Right renal cortex interstitium (tissue), 3 donors: Measurements from ENCODE around the gene NFATC3. TPM values are rescaled to one million over a fixed set of nuclear protein-coding genes. Genes with fewer than 3 reads are reported as not detected.

Experiments
- DNase-seq, 3 donors: peaks; one replicate each; pipeline ENCODE4 v3.0.0-alpha.2; 2013; ENCODE audit warnings: low read depth in 3 of 3, low spot score in 2 of 3
- polyA plus RNA-seq, 3 donors: library from polyadenylated mRNA; unstranded; fragments of 120-200 nt; gene quantifications; one replicate each; pipeline ENCODE4 v1.2.1, GENCODE V29; 2013; ENCODE audit not compliant: insufficient read length in 3 of 3

Gene NFATC3
- polyA plus RNA-seq, 3 donors = 35.7 to 39.6 (median 36.1) TPM

- DNase-seq = no peak
Observed at GRCh38 chr16:68228652-68229051, 143.5 kb downstream of the NFATC3 start.

DNA sequence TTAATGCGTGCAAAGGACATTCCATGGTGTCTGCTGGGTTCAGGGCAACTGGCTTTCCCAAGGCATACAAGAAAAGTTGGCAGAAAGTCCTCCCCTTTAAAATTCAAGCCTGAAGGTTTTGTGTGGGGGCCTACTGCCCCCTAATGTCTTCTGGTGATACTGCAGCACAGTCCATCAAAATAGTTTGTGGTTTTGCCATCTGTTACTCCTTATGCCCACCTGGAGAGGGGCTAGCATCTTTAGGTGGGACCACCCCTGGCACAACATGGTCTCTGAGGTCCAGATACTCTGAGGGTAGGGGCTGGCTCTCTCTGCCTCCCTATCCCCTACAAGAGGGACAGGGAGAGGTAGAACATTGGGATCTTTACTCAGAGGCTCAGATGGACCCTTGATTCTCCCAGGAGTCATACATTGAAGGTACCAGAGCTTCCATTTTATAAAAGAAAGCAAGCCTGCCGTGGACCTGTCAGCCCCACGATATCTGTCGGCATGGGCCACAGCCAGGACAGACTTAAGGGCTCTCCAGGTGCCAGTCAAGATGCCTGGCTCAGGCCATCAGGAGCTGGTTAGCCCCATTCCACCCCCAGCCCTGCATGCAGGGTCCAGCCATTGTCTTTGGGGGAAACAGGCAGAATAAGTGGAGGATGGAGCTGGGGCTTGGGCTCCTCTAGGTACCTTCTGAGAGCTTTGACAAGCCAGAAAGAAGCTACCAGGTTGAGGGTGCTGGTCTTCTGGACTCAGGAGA is 144.4 kb downstream of the NFATC3 start:
- peak in 2 of 3 donors; percentile 42 to 43 for DNase-seq

DNA sequence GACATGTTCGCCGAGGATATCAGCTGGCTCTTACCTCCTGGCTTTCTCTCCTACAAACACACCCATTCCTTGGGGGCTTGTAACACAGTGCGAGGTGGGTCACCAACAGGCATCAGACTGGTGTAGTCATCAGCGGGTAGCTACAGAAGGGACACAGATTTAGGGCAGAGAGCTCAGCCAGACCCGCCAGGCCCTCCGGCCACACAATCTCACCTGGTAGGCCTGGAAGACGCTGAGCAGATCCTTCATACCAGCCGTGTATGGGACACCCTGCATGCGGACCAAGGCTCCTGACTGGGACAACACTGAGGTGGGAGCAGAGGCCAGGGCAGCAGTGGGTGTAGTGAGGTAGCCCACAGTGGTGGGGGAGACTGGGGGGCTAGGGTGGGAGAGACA is 145.0 kb downstream of the NFATC3 start:
- no peak for DNase-seq

DNA sequence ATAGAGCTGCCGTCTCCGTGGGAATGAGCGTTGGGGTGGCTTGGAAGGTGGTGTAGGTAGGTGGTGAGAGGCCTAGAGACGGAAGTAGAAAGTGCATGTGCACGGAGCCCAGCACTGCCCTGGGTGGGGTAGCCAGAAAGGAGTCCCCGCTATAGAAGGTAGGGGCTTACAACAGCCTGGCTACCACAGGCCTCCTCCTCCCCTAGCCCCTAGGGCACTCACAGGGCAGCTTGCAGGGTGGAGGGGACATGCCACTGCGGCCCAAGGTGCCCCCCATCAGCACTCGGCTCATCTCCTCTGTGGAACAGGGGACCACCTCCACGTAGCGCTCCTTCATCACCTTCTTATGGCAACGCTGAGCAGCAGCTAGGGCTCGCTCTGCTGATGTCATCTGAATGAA is 145.8 kb downstream of the NFATC3 start:
- DNase-seq = no peak

DNA sequence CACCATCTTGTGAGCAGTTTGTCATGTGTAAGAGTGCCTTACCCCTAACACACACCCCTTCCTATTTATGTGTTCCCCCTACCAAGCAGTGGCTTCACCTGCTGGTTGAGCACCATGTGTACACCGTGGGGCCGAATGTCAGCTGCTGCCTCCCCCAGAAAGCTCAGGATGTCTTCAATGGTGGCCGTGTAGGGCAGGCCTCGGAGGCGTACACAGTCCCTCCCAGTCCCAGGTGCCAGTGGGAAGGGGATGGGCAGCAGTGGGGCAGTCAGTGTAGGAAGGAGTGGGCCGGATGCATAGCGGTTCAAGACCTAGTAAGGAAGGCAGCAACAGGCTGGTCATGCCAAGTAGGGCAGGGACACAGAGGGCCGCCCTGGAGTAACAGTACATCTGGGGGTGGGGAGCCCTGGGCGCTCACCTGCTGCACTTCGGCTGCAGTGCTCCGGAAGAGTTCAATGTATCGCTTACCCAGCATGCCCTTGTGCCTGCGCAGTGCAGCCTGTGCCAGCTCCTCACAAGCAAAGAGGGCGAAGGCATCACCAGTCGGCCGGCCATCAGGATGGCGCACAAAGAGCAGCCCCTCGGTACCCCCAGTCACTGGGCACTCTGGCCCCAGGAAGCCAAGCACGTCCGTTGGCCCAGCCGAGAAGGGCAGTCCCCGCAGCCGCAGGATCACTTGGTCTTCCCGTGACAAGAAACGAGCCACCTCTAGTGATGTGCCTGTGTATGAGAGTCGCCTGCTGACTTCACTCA is 146.4 kb downstream of the NFATC3 start:
- no peak for DNase-seq

GRCh38 chr16:68232335-68232734 is 147.2 kb downstream of the NFATC3 start:
- no peak for DNase-seq

GRCh38 chr16:68233085-68233834 is 148.1 kb downstream of the NFATC3 start:
- no peak for DNase-seq

GRCh38 chr16:68233835-68234187 is 148.6 kb downstream of the NFATC3 start:
- DNase-seq = no peak

GRCh38 chr16:68234188-68235107 is 149.3 kb downstream of the NFATC3 start:
- no peak for DNase-seq

DNA sequence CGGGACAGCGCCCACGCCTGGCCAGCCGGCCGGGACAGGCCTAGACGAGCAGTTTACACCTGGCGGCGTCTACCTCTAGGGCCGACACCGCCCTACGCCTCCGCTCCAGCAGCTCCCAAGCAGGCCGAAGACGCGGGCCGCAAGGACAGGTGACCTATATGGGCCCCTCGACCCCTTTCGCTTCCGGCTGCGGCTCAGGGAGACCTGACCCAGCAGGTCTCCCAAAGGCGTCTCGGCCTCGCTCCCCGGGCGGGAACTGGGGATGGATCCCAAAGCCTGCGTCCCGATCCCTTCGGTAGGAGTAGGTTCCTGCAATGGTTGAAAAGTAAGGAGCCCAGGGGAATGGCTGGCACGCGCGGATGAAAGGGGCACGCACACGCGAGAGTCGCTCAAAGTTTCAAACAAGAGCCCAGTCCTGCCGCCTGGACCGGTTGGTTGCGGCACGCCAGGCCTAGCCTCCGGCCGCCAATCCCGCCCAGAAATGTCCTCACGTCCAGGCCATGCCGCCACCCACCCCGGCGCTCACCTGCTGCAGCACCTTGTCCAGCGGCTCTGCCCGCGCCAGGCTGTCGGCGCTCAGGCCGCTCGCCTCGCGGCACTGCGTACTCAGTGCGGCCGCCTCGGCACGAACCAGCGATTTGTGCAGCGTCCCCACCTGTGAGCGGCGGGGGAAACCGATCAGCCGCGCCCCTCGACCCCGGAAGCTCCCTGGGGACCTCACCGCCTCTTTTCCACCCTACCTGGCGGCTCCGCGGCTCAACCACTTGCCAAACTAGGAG is 150.1 kb downstream of the NFATC3 start:
- DNase-seq = no peak

GRCh38 chr16:68235887-68236136 is 150.6 kb downstream of the NFATC3 start, which contains the start of gene ESRP2:
TSS of gene ESRP2 (minus strand) at chr16:68236127. CDS start at chr16:68236045, 82 bp downstream.
- DNase-seq = no peak

DNA sequence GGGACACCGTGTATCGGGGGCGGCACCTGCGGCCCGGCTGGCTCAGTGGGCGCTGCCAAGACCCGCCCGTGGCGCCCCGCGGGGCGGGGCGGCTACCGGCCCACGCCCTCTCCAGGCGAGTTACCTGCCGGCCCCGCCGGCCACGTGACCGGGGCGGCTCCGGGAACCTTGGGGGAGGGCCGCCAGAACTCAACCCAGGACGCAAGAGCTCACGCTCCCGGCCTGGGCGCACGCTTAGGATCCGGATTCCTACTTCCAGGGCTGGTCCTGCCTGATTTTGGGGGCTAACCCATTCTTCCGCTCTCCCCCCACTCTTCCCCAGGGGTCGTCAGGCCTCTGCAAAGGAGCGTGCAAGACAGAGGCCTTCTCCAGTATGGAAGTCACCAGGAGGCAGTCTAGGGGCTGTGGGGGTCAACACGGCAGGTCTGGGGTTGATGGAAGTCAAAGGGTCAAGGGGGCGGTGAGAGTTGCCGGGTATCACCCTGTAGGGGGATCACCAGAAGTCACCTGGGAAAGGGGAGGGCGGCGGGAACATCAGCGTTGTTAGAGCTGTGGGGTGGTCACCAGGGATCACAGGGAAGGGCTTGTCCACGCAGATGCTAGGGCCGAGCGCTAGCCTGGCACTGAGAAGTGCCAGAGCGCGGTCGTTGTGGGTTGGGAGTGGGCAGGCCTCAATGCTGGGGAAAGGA is 151.1 kb downstream of the NFATC3 start:
- no peak for DNase-seq

- DNase-seq = no peak
Observed at GRCh38 chr16:68236826-68237242, 151.7 kb downstream of the NFATC3 start.

DNA sequence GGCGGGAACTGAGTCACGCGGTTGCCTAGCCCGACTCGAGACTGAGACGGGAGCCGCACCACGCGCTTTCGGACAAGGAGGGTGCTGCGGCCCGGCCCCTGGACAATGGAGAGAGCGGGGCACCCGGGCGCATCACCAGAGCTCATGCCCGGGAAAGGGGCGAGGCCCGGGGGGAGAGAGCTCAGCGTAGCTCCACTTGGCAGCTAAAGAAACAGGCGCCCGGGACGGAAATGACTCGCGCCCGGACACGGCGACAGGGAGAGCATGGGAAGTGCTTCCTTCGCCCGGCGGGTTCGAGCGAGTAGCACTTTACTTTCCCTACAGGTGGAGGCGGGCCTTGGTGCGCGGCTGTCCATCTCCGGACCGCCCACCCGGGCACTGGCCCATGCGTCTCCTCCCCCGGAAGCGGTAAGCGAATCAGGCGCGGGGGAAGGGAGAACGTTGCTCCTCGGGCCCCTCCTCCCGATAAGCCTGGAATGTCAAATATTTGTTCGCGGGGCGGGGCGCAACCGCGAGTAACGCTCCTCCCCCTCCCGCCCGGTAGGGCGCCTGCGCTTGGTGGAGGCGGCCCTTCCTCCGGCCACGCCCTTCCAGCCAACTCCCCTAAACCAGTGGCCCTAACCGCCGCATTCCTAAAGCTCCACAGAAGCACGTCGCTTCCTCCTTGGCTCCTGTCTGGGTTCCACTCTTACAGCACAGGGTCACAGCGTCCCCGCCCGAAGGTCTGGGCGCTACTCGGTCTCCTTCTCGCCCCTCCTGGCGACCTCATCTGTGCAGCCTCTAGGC is 152.3 kb downstream of the NFATC3 start:
- peak; percentile 92 to 97 (median 95) for DNase-seq

DNA sequence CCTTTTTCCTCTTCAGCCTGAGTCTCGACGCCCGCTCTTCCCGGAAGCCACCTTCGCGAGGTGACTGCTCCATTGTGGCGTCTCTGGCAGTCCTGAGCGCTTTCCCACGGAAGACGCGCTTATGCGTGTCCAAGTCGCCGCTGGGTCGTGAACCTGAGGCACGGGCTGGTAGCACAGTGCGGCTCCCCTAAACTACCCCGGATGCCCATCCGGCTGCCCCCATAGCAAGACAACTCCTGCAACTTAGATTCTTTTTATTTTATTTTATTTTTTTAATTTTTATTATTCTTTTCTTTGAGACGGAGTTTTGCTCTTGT is 152.8 kb downstream of the NFATC3 start:
- DNase-seq = no peak

- DNase-seq = no peak
Observed at GRCh38 chr16:68242085-68242484, 156.9 kb downstream of the NFATC3 start.

GRCh38 chr16:68242926-68243858 is 158.0 kb downstream of the NFATC3 start:
- DNase-seq = no peak

DNA sequence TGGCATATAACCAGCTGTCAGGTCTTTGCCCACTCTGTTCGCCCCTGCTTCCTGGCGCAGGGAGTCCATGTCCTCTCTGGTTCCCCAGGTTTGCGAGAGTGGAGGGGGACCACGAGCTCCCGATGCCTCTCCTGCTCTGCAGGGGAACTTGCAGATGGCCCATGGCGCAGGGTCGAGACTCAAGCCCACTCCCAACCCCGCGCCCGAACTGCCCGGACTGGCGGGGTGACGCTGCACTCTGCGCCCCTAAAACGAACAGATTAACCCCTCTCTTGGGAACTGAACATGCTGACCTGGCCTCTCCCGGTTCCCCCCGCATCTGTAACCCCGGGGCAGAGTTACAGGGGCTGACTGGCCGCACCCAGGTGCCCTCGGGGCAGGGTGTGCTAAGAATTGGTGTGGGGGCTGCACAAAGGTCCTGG is 159.3 kb downstream of the NFATC3 start:
- DNase-seq = no peak
